CD4-positive, alpha-beta T cell treated with Interleukin-2 at 100 ng/mL for 4 hours (primary cell): Measurements from ENCODE around the gene SLC13A1.

ENCODE experiments used
- DNase-seq: peaks from one replicate; pipeline ENCODE4 v3.0.0-alpha.2; 2020; ENCODE audit warnings: low spot score

SLC13A1 gene

GRCh38 chr7:123198111-123198510, 1.7 kb downstream of the SLC13A1 start:
- DNase-seq: no peak

DNA sequence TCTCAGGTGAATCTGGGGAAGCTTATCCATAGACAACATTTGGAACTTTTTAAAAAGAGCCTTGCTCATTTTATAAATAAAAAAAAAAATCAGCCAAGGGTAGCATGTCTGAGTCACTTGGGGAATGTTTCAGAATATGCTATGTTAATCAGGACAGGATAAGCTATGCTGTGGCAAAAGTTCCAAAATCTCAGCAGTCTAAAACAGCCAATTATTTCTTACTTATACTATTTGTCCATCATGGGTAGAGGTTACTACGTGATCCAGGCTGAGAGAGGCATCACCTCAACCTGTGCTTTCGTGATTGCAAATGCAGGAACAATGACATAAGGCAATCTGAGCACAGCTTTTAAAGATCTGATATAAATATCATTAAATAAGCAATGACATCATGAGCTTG, 6.5 kb downstream of the SLC13A1 start:
- no peak for DNase-seq

- no peak for DNase-seq
Observed at GRCh38 chr7:123191132-123191531, 8.6 kb downstream of the SLC13A1 start.

GRCh38 chr7:123190109-123190831, 9.5 kb downstream of the SLC13A1 start:
- DNase-seq: no peak

DNA sequence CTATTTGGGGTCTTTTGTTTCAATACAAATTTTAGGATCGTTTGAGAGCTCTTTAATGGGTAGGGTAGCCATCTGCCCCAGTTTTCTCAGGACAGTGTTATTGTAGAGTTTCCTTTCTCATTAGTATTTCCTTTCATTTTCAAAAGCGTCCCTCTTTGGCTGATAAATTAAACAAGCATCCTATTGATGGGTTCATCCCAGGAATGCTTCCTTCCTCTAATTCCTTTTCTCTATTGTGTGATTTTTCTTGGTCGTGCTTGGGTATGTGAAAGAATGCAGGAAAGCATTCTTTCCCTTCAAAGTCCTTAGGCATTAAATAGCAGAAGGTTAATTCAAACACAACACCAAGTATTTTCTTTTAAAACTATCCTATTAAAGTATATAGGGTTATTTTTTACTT, 14.0 kb downstream of the SLC13A1 start:
- no peak for DNase-seq

DNA sequence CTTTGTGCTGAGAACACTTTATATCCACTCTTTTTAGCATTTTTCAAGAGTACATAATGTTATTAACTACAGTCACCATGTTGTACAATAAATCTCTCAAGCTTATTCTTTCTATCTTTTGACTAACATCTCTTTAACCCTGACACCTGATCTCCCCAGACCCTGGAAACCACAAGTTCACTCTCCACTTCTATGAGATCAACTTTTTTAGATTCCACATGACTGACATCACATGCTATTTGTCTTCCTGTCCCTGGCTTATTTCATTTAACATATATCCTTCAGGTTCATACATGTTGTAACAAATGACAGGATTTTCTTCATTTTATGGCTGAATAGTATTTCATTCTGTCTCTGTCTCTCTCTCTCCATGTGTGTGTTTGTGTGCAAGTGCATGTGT, 15.5 kb downstream of the SLC13A1 start:
- no peak for DNase-seq

- DNase-seq: no peak
Observed at GRCh38 chr7:123183431-123183830, 16.3 kb downstream of the SLC13A1 start.

DNA sequence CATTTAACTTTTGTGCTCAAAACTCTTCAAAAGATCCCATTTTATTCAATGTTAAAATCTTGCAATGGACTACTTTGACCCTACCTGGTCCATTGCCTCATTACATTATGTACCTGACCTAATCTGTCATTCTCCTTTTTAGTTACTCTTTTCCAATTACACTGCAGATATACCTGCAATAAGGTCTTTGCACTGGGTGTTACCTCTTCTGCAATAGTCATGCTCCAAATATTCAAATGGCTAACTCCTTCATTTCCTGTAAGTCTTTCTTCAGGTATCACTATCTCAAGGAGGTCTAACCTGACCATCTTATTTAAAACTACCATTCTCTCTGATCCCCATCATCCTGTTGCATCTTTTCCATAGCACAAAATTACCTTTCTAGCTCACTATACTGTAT, 22.3 kb downstream of the SLC13A1 start:
- DNase-seq: no peak

DNA sequence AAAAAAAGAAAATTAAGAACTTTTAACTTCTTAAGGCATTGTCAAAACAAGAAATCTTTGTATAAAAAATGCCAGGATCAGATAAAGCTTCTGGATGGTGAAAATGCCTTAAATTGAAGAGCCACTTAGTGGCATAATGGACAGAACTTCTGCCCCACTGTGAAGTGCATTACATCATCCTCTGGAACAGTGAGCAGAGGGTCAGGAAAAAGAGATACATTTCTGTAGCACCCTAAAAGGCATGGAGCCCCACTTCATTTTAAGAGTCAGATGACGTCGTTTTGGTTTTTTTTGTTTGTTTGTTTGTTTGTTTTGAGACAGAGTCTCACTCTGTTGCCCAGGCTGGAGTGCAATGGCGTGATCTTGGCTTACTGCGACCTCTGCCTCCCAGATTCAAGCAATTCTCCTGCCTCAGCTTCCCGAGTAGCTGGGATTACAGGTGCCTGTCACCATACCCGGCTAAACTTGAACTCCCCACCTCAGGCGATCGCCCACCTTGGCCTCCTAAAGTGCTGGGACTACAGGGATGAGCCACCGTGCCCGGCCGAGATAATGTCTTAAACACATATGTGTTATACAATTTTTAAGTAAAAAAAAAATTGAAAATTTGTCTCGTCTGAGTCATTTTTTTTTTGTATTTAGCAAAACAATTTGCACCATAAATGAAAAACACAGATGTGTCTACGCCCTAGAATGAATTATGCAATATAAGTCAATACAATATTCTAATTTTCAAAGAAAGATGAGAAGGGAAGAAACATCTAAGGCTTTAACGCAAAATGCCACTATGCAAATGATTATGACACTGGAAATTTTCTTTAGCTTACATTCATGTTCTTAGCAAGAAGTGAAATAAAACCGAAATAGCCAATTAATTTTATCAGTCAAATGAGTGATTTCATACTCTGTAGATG, 29.2 kb downstream of the SLC13A1 start:
- DNase-seq: no peak

GRCh38 chr7:123169065-123169464, 30.7 kb downstream of the SLC13A1 start:
- no peak for DNase-seq

DNA sequence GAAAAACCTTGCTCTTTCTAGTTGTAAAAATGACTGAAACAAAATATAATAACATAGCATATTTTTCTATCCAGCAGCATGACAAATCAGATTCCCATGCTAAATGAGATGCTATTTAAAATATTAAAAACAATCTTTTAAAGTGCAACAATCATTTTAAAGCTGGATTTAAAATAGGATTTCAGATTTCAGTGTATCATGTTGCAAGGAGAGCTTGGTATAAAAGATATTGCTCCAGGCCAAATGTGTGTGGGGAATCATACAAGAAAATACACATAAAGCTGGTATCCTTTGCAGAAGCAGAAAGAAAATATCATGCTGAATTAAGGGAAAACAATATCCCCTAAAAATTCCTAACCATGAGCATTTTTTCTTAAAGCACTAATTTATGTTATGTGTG, 42.2 kb downstream of the SLC13A1 start:
- DNase-seq: no peak

DNA sequence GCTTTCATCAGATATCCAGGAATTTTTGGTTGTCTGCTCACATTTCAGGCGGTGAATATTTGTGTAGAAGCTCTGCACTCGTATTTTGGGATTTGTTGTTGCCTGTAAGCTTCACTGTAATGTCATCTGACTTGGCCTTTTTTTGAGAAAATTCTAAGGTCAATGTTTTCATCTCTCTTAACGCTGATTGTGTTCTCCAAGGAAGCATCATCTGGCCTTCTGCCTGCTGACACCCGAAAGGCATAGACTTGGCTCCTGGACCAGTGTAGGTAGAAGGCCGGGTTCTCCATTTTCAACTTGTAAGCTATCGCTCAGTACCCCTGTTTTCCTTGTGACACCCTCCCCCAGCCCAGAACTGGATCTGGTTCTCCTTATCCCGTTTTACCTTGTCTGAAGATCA, 44.2 kb downstream of the SLC13A1 start:
- no peak for DNase-seq

- peak; percentile 24 for DNase-seq
Observed at GRCh38 chr7:123154231-123154860, 45.4 kb downstream of the SLC13A1 start.

DNA sequence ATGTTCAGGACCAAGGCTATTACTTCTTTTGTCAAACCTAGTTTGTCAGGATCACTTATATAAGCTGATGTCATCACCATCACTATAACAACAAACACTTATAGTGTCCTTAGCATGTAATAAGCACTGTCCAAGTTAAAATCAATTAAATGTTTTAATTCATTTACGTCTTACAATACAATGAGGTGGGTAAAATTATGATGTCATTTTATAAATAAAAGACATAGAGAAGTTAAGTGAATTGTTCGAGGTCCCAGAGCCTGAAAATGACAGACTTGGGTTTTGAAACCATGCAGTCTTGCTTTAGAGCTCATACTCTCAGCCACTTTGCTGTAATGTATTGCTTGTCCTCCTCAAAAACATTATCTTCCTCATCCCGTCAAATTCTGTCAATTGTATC, 48.3 kb downstream of the SLC13A1 start:
- DNase-seq: no peak

- DNase-seq: no peak
Observed at GRCh38 chr7:123148813-123149212, 51.0 kb downstream of the SLC13A1 start.

DNA sequence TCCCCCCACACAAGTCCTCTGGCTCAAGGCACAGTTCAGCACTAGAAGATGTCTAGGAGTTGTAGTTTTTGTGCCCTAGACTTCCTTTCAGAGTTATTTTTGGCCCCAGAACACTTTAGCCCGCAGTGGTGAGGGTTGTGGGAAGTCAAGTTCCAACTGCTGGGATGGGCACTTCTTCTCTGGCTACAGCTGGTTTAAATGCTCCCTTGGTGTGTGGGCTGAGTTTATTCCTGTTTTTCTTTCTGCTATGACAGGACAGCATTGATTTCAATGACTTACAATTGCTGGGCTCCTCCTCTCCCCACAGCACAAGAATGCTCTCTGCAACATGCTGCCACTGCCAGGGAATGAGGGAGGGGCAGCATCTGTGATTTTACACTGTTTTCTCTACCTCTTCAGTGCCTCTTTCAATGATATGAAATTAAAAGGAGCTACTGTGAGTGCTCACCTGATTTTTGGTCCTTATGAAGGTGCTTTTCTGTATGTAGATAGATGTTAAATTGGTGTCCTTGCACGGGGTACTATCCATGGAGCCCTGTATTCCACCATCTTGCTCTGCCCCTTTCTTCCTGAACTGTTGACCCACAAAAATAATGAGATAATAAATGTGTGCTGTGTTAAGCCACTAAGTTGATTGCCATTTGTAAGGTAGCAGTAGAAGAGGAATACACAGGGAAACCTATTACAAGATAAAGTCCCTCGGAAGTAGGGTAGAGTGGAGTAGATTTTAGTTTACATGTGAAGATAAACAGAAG, 56.3 kb downstream of the SLC13A1 start:
- no peak for DNase-seq

DNA sequence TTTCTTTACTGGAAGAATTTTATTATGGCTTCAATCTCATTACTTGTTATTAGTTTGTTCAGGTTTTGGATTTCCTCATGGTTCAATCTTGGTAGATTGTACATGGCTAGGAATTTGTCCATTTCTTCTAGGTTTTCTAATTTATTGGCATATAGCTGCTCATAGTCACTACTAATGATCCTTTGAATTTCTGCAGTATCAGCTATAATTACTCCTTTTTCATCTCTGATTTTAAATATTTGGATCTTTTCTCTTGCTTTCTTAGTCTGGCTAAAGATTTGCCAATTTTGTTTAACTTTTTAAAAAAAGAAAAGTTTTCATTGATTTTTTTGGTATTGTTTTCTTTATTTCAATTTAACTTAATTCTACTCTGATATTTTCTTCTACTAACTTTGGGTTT, 59.2 kb downstream of the SLC13A1 start:
- DNase-seq: no peak

DNA sequence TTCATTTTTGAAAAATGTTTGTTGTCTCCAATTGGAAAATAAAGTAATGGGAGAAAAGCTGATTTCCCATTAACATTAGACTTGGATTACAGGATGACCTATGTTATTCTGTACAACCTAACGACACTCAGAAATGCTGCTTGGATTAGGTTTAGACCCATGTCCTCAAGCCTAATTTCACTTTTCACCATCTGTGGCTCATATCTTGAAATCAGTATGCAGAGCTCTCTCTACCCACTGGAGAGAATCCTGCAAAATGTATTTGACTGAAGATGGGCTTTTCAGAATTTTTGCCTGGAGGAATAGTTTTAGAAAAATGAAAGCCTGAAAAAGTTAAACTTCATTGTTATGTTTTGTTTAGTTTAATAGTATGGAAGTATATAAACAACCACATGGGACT, 63.8 kb downstream of the SLC13A1 start:
- DNase-seq: no peak

GRCh38 chr7:123133924-123134323, 65.8 kb downstream of the SLC13A1 start:
- no peak for DNase-seq

DNA sequence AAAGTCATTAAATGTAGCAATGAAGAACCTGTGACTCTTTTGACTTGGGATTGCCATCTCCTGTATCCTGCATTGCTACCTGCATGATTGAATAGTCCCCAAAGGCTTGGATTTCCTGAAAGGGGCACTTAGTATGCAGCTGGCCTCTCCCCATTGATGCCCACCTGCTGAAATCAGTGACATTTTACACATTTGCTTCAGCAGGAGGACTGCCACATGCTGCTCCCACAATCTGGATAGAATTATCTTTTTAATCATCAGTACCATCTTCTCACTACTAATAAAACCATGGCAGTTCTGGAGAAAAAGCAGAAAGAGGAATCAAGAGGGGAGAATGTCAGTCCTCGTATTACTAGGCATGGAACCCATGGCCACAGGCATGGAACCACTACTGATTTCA, 67.8 kb downstream of the SLC13A1 start:
- no peak for DNase-seq

- no peak for DNase-seq
Observed at GRCh38 chr7:123131556-123131955, 68.2 kb downstream of the SLC13A1 start.

- DNase-seq: no peak
Observed at GRCh38 chr7:123131140-123131539, 68.6 kb downstream of the SLC13A1 start.
